Measurements from ENCODE around the gene NFKB1.

NFKB1 gene

DNA sequence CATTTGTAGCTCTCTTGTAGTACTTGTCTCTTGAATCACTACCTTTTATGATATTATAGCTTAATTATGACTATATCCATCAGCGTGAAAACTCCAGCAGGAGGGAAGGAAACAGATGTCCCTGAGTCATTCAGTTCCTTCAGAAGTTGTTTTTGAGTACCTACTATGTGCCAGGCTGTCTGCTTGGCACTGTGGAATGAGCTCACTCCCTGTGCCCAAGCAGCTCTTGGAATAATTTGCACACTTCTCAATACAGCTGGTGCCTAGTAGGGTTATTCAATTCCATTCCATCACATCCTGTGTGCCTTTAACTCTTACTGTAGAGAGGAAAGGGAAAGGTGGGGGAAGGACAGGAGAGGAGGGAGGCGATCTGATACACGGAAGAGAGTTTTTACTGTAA is 77.1 kb downstream of the NFKB1 start:
- TF ChIP-seq POLR2A (IDR thresholded peaks at IDR 0.05; ENCODE audit: low read length) (no peak), GATA1 (IDR thresholded peaks at IDR 0.05; ENCODE audit: low read depth, low read length) (no peak)
- no peak for DNase-seq

DNA sequence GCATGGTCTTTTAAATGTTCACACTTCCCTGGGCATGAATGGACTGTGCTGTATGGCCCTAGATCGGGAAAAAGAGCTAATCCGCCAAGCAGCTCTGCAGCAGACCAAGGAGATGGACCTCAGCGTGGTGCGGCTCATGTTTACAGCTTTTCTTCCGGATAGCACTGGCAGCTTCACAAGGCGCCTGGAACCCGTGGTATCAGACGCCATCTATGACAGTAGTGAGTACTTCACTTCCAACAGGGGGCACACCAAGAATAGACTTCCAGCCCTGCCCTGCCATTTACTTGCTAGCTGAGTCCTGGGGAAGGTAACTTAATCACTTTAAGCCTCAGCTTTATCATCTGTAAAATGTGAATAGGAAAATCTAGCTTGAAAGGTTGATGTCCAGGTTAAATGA is 77.7 kb downstream of the NFKB1 start:
- DNase-seq: peak; percentile 42 to 50
- TF ChIP-seq POLR2A (IDR thresholded peaks at IDR 0.05; ENCODE audit: low read length): no peak
- no peak for TF ChIP-seq GATA1 (IDR thresholded peaks at IDR 0.05; ENCODE audit: low read depth, low read length)

DNA sequence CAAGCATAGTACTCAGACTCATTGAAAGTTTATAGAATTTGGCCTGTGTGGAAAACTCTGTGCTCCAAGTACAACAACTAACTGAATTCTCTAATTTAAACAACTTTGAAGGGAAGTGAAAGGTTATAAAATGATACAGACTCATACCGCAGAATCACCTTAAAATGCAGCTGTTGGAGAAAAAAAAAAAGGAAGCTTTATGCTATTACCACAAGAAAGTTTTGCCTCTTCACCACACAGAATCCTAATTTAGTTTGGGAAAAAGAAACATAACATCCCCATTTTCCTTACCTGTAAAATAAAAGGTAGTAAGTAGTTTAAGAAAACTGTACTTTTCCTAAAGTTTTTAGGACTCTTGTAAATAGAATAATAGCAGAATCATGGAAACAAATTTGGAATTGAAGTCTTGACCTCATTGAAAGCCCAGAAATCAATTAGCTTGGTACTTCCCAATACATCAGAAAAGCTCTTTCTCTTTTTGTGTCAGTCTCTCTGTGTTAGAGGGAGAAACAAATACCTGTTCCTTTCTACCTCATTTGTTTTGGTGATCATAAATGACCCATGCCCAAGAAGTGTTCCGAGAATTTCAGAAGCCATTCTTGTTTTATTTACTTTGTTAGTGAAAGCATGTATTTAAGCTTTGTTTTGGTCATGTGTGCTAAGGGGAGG is 78.8 kb downstream of the NFKB1 start:
- DNase-seq: no peak
- TF ChIP-seq POLR2A (IDR thresholded peaks at IDR 0.05; ENCODE audit: low read length) (no peak), GATA1 (IDR thresholded peaks at IDR 0.05; ENCODE audit: low read depth, low read length) (no peak)

GRCh38 chr4:102580463-102580842 is 79.3 kb downstream of the NFKB1 start:
- DNase-seq: no peak
- TF ChIP-seq GATA1 (IDR thresholded peaks at IDR 0.05; ENCODE audit: low read depth, low read length): no peak
- TF ChIP-seq POLR2A (IDR thresholded peaks at IDR 0.05; ENCODE audit: low read length): no peak

- TF ChIP-seq POLR2A (IDR thresholded peaks at IDR 0.05; ENCODE audit: low read length) (no peak), GATA1 (IDR thresholded peaks at IDR 0.05; ENCODE audit: low read depth, low read length) (no peak)
- DNase-seq: no peak
Measured at GRCh38 chr4:102584091-102584490, 82.9 kb downstream of the NFKB1 start.

- TF ChIP-seq POLR2A (IDR thresholded peaks at IDR 0.05; ENCODE audit: low read length) (no peak), GATA1 (IDR thresholded peaks at IDR 0.05; ENCODE audit: low read depth, low read length) (no peak)
- DNase-seq: no peak
Measured at GRCh38 chr4:102585329-102585728, 84.2 kb downstream of the NFKB1 start.

- no peak for DNase-seq
Measured at GRCh38 chr4:102586002-102586643, 85.0 kb downstream of the NFKB1 start.

DNA sequence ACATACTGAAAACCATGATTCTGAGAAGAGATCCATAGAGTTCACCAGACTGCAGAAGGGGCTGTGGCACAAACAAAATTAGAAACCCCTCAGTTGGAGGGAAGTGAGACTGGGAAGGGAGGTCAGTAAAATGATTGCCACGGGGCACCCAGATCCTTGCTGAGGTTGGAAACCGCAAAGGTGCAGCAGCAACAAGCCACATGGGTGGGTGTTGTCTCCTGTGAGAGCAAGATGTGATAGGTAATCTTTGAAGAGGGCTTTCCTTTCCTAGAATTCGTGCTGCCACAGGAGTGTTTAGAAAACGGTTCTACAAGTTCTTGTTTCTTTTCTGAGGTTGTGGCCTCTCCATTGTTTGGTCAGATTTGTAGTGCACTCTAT is 85.5 kb downstream of the NFKB1 start:
- no peak for DNase-seq
- TF ChIP-seq POLR2A (IDR thresholded peaks at IDR 0.05; ENCODE audit: low read length): no peak
- TF ChIP-seq GATA1 (IDR thresholded peaks at IDR 0.05; ENCODE audit: low read depth, low read length): no peak

More at GRCh38 chr4:102586002-102586643, 85.0 kb downstream of the NFKB1 start:
- no peak for TF ChIP-seq GATA1 (IDR thresholded peaks at IDR 0.05; ENCODE audit: low read depth, low read length)
- no peak for TF ChIP-seq POLR2A (IDR thresholded peaks at IDR 0.05; ENCODE audit: low read length)

DNA sequence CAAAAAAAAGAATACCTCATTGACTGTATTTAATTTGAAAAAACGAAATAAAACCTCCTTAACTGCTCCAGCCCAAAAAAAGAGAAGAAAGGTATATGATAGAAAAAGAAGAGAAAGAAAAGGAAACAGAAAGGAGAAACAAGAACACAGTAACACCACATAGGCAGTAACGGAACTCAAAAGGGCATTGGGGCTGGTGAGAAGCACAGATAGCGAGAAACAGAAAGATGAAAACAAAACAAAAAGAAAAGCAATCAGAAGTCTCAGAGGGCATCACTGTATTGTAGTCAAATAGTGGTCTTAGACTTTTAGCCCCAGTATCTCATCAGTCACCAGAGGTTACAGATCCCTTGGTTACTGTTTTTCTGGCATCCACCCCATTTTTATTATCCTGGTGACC is 88.6 kb downstream of the NFKB1 start:
- TF ChIP-seq POLR2A (IDR thresholded peaks at IDR 0.05; ENCODE audit: low read length): no peak
- no peak for TF ChIP-seq GATA1 (IDR thresholded peaks at IDR 0.05; ENCODE audit: low read depth, low read length)
- DNase-seq: no peak

DNA sequence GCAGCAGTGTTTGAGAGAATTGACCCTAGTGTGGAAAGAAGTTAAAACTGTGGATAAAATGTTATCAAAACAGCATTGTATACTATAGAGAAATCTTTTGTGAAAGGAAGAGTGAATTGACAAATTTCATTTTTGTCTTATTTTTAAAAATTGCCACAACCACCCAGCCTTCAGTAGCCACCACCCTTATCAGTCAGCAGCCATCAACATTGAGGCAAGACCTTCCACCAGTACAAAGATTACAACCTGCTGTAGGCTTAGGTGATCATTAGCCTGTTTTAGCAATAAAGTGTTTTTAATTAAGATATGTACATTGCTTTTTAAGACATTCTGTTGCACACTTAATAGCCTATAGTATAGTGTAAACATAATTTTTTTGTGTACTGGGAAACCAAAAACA is 91.1 kb downstream of the NFKB1 start:
- DNase-seq: peak; percentile 8 to 42
- TF ChIP-seq GATA1 (IDR thresholded peaks at IDR 0.05; ENCODE audit: low read depth, low read length) (no peak), POLR2A (IDR thresholded peaks at IDR 0.05; ENCODE audit: low read length) (no peak)

DNA sequence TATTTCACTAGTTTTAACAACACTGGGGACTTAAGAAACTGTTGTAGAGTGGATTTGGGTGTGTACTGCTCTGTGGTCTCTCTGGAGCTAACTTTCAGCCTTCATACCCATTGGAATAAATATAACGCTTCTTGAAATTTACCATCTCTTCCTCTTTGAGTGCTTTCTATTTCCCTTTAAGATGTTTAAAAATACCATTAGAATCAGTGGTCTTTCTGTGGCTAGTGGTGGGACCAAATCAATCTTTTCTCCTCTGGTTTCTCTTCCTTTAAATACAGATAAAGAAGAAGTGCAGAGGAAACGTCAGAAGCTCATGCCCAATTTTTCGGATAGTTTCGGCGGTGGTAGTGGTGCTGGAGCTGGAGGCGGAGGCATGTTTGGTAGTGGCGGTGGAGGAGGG is 92.0 kb downstream of the NFKB1 start:
- TF ChIP-seq POLR2A (IDR thresholded peaks at IDR 0.05; ENCODE audit: low read length) (no peak), GATA1 (IDR thresholded peaks at IDR 0.05; ENCODE audit: low read depth, low read length) (no peak)
- DNase-seq: no peak

- DNase-seq: no peak
- no peak for TF ChIP-seq GATA1 (IDR thresholded peaks at IDR 0.05; ENCODE audit: low read depth, low read length)
- no peak for TF ChIP-seq POLR2A (IDR thresholded peaks at IDR 0.05; ENCODE audit: low read length)
Measured at GRCh38 chr4:102594000-102594399, 92.8 kb downstream of the NFKB1 start.

DNA sequence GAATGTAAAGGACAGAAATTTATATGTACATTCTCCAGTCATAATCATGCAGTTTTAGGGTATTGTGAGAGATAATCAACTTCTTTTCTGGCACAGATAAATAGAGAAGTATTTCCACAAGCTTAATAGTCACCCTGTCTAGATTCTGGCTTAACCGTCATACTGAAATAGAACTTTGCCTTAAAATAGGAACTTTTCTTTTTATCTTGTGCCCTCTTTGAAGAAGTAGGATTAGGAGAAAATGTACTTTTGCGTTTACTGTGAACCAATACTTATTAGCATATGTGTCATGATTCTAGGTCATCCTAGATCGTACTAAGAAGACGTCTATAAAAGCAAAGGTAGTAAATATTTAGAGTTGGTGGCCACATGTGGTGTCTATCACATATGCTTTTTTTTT is 95.4 kb downstream of the NFKB1 start:
- TF ChIP-seq POLR2A (IDR thresholded peaks at IDR 0.05; ENCODE audit: low read length): no peak
- TF ChIP-seq GATA1 (IDR thresholded peaks at IDR 0.05; ENCODE audit: low read depth, low read length): no peak
- no peak for DNase-seq

- no peak for DNase-seq
- TF ChIP-seq GATA1 (IDR thresholded peaks at IDR 0.05; ENCODE audit: low read depth, low read length): no peak
- no peak for TF ChIP-seq POLR2A (IDR thresholded peaks at IDR 0.05; ENCODE audit: low read length)
Measured at GRCh38 chr4:102598086-102598761, 97.1 kb downstream of the NFKB1 start.

Measured in erythroblast (primary cell).